Stimulated activated CD8-positive, alpha-beta memory T cell treated with anti-CD3 and anti-CD28 coated beads, Interleukin-4, amount 100 ng/mL, for 48 hours (primary cell): ENCODE measurements around the gene ST7L.

Experiments used
- DNase-seq: peaks from one replicate; pipeline ENCODE4 v3.0.0-alpha.2; 2020

ST7L gene

GRCh38 chr1:112544011-112544688 is 74.8 kb downstream of the ST7L start:
- no peak for DNase-seq

DNA sequence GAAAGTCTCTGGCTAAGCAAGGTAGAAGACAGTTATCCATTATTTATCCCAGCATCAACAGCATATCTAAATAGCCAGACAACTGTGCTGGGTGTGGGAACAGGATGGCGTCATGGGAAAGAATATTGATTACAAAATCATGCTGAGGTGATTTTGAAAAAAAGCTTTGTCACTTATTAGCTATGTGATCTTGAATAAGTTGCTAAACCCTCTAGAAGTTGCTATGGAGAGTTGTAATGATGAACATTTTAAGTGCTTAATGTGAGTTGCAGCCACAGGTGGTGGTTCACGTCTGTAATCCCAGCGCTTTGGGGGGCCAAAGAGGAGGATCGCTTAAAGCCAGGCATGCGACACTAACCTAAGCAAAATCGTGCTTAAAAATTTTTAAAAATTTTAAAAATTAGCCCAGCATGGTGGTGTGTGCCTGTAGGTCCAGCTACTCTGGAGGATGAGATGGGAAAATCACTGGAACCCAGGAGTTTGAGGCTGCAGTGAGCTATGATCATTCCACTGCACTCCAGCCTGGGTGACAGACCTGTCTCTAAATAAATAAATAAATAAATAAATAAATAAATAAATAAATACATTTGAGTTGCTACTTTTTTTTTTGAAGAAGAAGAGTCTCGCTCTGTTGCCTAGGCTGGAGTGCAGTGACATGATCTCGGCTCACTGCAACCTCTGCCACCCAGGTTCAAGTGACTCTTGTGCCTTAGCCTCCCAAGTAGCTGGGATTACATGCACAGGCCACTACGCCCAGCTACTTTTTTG is 76.6 kb downstream of the ST7L start:
- no peak for DNase-seq

DNA sequence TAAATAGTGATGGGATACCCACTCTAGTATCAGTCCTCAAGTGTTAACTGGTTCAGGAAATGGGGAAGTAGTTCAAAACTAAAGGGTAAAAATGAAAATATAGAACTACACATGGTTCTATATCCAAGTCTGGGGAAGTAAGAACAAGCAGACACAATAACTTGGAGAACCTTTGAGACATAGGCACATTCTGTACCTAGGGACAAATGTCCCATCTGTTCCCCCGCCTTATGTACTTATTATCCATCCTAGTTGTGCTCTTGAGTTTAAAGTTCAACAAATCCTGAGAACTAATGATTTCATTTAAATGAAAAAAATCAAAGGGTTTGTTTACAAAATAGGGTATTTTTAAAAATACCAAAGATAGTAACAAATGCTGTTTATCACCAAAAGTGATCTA is 77.6 kb downstream of the ST7L start:
- no peak for DNase-seq

GRCh38 chr1:112540226-112540794 is 78.6 kb downstream of the ST7L start:
- no peak for DNase-seq

DNA sequence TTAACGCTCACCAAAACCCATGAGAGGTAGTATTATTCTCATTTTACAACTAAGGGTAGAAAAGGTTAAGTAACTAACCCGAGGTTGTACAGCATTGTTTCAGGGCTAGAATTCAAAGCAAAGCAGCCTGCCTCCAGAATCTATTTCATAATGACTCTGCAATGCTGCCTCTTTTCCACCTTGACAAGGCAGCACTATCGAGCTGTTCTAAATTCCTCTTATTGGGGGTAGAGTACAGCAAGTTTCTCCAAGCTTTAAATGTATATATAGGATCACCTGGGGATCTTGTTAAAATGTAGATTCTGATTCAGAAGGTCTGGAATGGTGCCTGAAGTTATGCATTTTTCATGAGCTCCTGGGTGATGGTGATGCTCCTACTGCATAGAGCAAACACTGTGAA is 80.1 kb downstream of the ST7L start:
- DNase-seq: no peak

DNA sequence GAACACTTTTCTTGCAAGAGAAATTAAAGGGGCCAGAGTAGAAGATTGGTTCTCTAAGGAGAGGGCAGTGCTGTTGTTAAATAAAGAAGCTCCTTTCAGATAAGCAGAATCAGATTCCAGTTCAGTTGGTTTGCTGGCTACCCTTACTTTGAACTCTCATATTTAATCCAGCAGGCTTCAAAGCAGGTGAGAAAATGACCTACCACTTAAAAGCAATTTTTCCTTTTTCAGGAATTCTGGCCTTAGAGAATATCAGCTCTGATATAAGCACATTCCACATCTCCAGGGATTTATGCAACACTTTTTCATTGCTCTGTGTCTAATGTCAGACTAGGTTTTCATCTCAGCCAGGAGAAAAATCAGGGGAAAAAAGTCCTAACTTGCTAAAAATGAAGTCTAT is 81.5 kb downstream of the ST7L start:
- no peak for DNase-seq

- DNase-seq: no peak
Observed at GRCh38 chr1:112536561-112536960, 82.4 kb downstream of the ST7L start.

- DNase-seq: no peak
Observed at GRCh38 chr1:112533029-112533428, 85.9 kb downstream of the ST7L start.

DNA sequence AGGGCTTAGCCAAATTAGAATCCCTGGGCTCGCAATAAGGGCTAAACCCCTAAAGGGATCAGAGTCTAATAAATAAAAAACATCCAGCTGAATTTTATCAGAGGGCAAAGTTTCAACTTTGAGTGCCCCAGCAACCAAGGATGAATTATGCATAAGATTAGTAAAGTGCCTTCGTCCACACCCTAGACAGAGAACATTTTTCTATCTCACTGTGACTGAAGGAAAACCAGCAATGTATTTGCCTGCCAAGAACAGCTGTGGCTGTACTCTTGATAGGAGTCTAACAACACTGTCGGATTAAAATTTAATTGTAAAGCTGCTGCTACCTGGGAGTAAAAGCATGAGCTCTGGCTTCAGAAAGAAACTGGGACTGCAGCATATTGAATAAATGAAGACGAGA is 86.9 kb downstream of the ST7L start:
- no peak for DNase-seq

- DNase-seq: no peak
Observed at GRCh38 chr1:112530832-112531231, 88.1 kb downstream of the ST7L start.

- no peak for DNase-seq
Observed at GRCh38 chr1:112529301-112529700, 89.6 kb downstream of the ST7L start.

DNA sequence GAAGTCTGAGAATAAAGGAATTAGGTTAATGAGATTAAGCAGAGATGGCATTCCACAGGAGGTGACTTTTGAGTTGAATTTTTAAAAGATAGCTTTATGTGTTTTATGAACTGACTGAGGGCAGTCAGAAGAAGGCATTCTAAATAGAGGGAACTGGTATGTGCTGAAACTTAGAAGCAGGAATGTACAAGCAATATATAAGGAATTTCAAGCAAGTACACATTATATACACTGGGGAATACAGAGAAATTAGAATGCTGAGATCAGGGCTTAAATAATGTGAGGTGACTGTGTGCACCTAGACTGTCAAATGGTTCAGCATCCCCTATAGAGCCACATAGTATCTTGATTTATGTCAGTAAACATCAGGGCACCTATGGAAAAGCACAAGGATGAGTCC is 90.9 kb downstream of the ST7L start:
- no peak for DNase-seq

DNA sequence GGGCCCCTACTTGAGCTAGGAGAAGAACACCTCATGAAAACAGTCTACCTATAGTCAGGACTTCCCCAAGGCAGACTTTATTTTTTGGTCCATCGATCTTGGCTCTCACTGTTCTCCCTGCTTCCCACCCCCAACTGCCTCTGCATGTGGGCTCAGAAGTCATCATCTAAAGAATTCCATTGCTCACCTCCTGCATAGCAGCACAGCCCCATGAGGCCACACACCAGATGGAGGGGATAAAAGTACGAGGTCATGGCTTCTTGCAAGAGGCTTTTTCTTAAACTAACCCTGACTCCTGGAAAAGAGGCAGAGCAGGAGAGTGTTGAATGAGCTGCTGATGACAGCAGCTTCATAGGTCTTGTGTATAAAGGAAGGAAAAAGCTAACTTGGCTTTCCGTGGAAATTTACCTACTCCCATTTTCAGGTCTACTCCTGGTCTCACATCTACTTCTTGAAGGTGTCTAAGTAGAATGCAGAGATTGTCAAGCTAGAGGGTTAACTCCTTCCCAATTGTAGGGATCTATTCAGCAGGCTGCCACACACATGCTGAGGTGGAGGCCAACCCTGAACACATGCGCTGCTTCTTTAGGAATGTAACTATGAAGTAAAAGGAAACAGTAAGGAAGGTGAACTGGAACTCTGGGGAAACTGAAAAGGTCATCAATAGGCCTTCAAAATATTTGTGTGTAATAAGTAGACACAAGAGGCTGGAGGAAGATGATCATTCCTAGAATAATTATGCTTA is 91.5 kb downstream of the ST7L start:
- DNase-seq: no peak

GRCh38 chr1:112524986-112525385 is 94.0 kb downstream of the ST7L start:
- no peak for DNase-seq

DNA sequence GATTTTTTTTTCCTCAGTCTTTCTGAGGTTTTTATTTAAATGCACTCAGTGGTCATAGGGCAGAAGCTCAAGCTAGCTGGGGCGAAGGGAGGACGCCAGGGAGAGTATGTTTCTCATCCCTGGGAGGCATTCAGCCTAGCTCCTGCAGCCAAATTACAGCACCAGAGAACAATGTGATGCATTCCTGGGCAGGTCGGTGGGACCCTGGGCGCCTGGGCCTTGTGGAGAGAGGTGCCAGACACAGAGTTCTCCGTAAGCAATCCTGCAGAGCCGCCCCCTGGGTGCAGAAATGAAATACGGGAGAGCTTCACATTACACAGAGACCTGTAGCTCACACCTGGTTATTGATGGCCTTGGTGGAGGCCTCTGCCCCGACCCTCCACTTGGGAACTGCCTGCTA is 94.7 kb downstream of the ST7L start:
- DNase-seq: no peak

GRCh38 chr1:112522621-112523020 is 96.3 kb downstream of the ST7L start:
- DNase-seq: no peak

DNA sequence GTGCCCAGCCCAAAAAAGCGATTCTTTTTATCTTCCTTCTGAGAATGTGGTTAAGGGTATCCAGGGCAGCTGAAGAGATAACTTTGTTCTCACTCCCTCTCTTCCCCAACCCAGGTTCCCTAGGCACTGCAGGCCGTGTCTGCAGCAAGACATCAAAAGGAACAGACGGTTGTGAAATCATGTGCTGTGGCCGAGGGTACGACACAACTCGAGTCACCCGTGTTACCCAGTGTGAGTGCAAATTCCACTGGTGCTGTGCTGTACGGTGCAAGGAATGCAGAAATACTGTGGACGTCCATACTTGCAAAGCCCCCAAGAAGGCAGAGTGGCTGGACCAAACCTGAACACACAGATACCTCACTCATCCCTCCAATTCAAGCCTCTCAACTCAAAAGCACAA is 98.8 kb downstream of the ST7L start:
- DNase-seq: no peak

DNA sequence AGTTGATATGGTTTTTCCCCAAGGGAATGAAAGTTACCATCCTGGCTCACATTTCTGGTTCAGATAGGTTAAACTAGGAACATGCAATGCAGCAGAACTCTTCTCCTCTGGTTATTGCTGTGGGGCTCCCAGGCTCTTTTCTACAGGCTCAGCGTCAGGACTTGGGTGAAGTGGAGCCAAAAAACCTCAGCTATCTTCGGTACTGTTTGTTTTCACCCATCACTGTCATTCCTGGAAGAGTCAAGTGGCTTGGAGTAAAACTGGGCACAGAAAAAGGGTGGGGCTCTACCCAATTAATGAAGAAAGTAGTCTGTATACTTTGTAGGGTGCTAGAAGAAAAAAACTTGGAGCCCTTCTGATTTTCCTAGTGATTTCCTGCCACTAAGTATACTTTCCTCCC is 100.8 kb downstream of the ST7L start:
- no peak for DNase-seq

DNA sequence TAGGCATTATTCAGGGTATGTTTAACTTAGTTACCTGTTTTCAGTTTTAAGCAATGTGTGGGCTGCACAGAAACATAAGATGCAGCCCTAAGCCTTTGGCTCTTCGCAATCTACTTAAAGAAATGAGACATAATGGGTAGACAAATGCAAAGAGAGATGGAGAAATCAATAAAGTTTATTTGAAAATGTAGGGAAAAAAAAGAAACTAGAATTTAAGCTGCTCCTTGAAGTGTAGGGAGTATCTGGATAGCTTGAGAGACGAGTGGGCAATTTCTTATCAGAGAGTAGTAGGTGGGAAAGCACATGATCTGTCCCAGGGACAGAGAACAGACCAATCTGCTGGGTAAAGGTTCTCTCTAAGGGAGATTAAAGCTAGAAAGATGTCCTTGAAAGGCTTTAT is 101.3 kb downstream of the ST7L start:
- DNase-seq: no peak

- DNase-seq: no peak
Observed at GRCh38 chr1:112517231-112517630, 101.7 kb downstream of the ST7L start.

- no peak for DNase-seq
Observed at GRCh38 chr1:112516141-112516540, 102.8 kb downstream of the ST7L start.

GRCh38 chr1:112515311-112516009 is 103.5 kb downstream of the ST7L start:
- DNase-seq: no peak

DNA sequence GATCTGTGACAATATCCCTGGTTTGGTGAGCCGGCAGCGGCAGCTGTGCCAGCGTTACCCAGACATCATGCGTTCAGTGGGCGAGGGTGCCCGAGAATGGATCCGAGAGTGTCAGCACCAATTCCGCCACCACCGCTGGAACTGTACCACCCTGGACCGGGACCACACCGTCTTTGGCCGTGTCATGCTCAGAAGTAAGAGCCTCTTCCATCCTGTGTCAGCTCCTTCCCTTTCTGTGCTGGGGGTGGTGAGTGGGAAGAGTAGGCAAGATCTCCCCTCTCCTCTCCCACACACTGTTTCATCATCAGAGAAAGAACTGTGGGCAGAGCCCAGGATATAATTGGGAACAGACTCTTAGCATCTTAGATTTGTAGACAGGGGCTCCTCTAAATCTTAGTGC is 104.0 kb downstream of the ST7L start:
- no peak for DNase-seq
